Kidney (tissue), 14 donors: ENCODE measurements around the gene NUDT16. TPM values are rescaled to one million over a fixed set of nuclear protein-coding genes. Genes with fewer than 3 reads are reported as not detected.

ENCODE experiments used
- DNase-seq, 5 donors: peaks; one replicate each; pipeline ENCODE4 v3.0.0-alpha.2; 2013 to 2020
- FAIRE-seq: peaks from 2 replicates; lab custom pipeline; 2012; peaks lifted over from hg19 to GRCh38; lab: Jason Lieb, UNC
- H3K27ac ChIP-seq, 2 donors: one replicate each; pipeline ENCODE4 v1.7.0; 2013; ENCODE audit warnings: low read depth in 2 of 2, low read length in 2 of 2, inconsistent platforms in 1 of 2
- H3K27me3 ChIP-seq: one replicate; pipeline ENCODE4 v1.7.1; 2013; ENCODE audit warnings: low read length, inconsistent platforms; ENCODE audit not compliant: control insufficient read depth, insufficient read depth
- H3K36me3 ChIP-seq, 3 donors: one replicate each; pipeline versions ENCODE4 v1.7.0 to v1.7.1; 2013; ENCODE audit warnings: low read length in 3 of 3, control low read depth in 1 of 3, inconsistent platforms in 1 of 3; ENCODE audit not compliant: insufficient read depth in 3 of 3, control insufficient read depth in 2 of 3
- H3K4me1 ChIP-seq, 3 donors: one replicate each; pipeline versions ENCODE4 v1.7.0 to v1.7.1; 2013; ENCODE audit warnings: low read length in 3 of 3, inconsistent platforms in 1 of 3, low read depth in 1 of 3; ENCODE audit not compliant: control insufficient read depth in 2 of 3, insufficient read depth in 2 of 3
- H3K4me3 ChIP-seq, 3 donors: one replicate each; pipeline versions ENCODE4 v1.7.0 to v1.8.1; 2013; ENCODE audit warnings: low read length in 3 of 3, control low read depth in 1 of 3, inconsistent platforms in 1 of 3
- H3K9ac ChIP-seq, 3 donors: one replicate each; pipeline versions ENCODE4 v1.7.0 to v1.7.1; 2013; ENCODE audit warnings: low read length in 3 of 3, control low read depth in 1 of 3, inconsistent platforms in 1 of 3
- H3K9me3 ChIP-seq, 3 donors: one replicate each; pipeline versions ENCODE4 v1.7.0 to v1.7.1; 2013; ENCODE audit warnings: low read length in 3 of 3, control low read depth in 1 of 3, inconsistent platforms in 1 of 3; ENCODE audit not compliant: control insufficient read depth in 2 of 3, insufficient read depth in 1 of 3
- CTCF ChIP-seq: IDR thresholded peaks from 3 replicates; pipeline ENCODE4 v1.5.1; 2012; ENCODE audit warnings: mild to moderate bottlenecking, moderate library complexity, borderline replicate concordance; ENCODE audit not compliant: insufficient read depth; ENCODE audit errors: extremely low read depth
- intact Hi-C: fragments of 100-400 bp; cut with DNase I; formaldehyde crosslinking; loops from one replicate; pipeline ENCODE4 v1.11.1; 2022
- polyA plus RNA-seq: library from polyadenylated mRNA; stranded (reverse); fragments of 350-450 nt; fragmentation: Illumina TruSeq; extraction: RNeasy Lipid Tissue Mini Kit (QIAGEN cat#74804); gene quantifications from one replicate; pipeline ENCODE4 v1.2.3, GENCODE V29; 2014; ENCODE audit warnings: low read depth, low replicate concordance; ENCODE audit not compliant: insufficient read depth
- total RNA-seq: library from RNA; stranded (reverse); fragmentation: NEBNext Ultra II Directional; extraction: Animal tissue kit (Norgen Biotek cat#: 25700); gene quantifications from one replicate; pipeline ENCODE4 v1.2.1, GENCODE V29; 2021
- donor health status: control.
- donor health status: control.
- donor health status: control.
- donor health status: control.
- donor health status: control.
- donor health status: DM: yes; HTN: yes; CAD: no.
- donor health status: Normal renal cell carcinoma (clear cell type).

Gene NUDT16
- total and polyA plus RNA-seq, 2 donors from 2014 or later: 40.1 to 43.2 TPM

GRCh38 chr3:131393868-131394267 lies 12.3 kb downstream of the NUDT16 start:
- intact Hi-C loops: no loop called here
- H3K27me3 ChIP-seq: no peaks in the 10 kb centered on the region
- DNase-seq (no peak), FAIRE-seq (no peak)
- no peak overlapping the region for H3K9ac ChIP-seq
- no peaks in the 10 kb centered on the region for H3K9me3 ChIP-seq
- no peaks in the 10 kb centered on the region for H3K36me3 ChIP-seq
- no peak overlapping the region for H3K27ac ChIP-seq
- no peak overlapping the region for H3K4me3 ChIP-seq
- H3K4me1 ChIP-seq: no peaks in the 10 kb centered on the region
- no peak for TF ChIP-seq CTCF

- Histone ChIP-seq H3K4me1 (no peaks in the 10 kb centered on the region), H3K9ac (no peak overlapping the region), H3K27me3 (no peaks in the 10 kb centered on the region), H3K36me3 (no peaks in the 10 kb centered on the region), H3K27ac (no peak overlapping the region), H3K9me3 (no peaks in the 10 kb centered on the region), H3K4me3 (no peak overlapping the region)
- intact Hi-C loops: no loop called here
- DNase-seq: no peak
- no peak for FAIRE-seq
- TF ChIP-seq CTCF: no peak
These were observed 12.8 kb downstream of the NUDT16 start for GRCh38 chr3:131394400-131394799.

GRCh38 chr3:131396170-131396569 lies 14.6 kb downstream of the NUDT16 start:
- no peak for FAIRE-seq
- DNase-seq: no peak
- intact Hi-C loops: no loop called here
- no peaks in the 10 kb centered on the region for H3K9me3 ChIP-seq
- no peak for TF ChIP-seq CTCF
- H3K27ac ChIP-seq: no peak overlapping the region
- H3K4me3 ChIP-seq: no peak overlapping the region
- H3K27me3 ChIP-seq: no peaks in the 10 kb centered on the region
- no peak overlapping the region for H3K9ac ChIP-seq
- H3K36me3 ChIP-seq: no peaks in the 10 kb centered on the region
- H3K4me1 ChIP-seq: no peaks in the 10 kb centered on the region

GRCh38 chr3:131397889-131398288 lies 16.3 kb downstream of the NUDT16 start:
- no peak for FAIRE-seq
- DNase-seq: no peak

More at GRCh38 chr3:131397889-131398288, 16.3 kb downstream of the NUDT16 start:
- no peak overlapping the region for H3K4me3 ChIP-seq
- TF ChIP-seq CTCF: no peak
- no peaks in the 10 kb centered on the region for H3K4me1 ChIP-seq
- no peaks in the 10 kb centered on the region for H3K36me3 ChIP-seq
- H3K9me3 ChIP-seq: no peaks in the 10 kb centered on the region
- intact Hi-C loops: no loop called here
- H3K9ac ChIP-seq: no peak overlapping the region
- H3K27me3 ChIP-seq: no peaks in the 10 kb centered on the region
- no peak overlapping the region for H3K27ac ChIP-seq
